Left lung (tissue), 10 donors: ENCODE measurements around the gene FBXO39. TPM values are rescaled to one million over a fixed set of nuclear protein-coding genes. Genes with fewer than 3 reads are reported as not detected.
A peak's percentile ranks its signal among the peaks of the same experiment; 100 is the strongest.
"Not testable (repeated sequence)": the region's sequence is repeated elsewhere in the genome, so short reads cannot be mapped to it uniquely, and the experiment has no call there.

ENCODE experiments used
- ATAC-seq: fragments of 200-7000 bp; cut with Tn5 transposase; one replicate; pipeline ENCODE4 v1.9.1; 2020; ENCODE audit warnings: moderate library complexity
- DNase-seq, 4 donors: peaks; one replicate each; pipeline ENCODE4 v3.0.0-alpha.2; 2013 to 2020
- H3K27ac ChIP-seq, 2 donors: fragments of 200-600 bp; sonication (generic) in 1 of 2; one replicate each; pipeline versions ENCODE4 v1.5.0 to v1.8.0; 2020 to 2021
- H3K27me3 ChIP-seq, 2 donors: fragments of 200-600 bp; sonication (generic) in 1 of 2; one replicate each; pipeline versions ENCODE4 v1.5.0 to v1.8.0; 2020 to 2021
- H3K36me3 ChIP-seq, 2 donors: fragments of 200-600 bp; sonication (generic) in 1 of 2; one replicate each; pipeline versions ENCODE4 v1.5.0 to v1.8.0; 2020 to 2021
- H3K4me1 ChIP-seq, 2 donors: fragments of 200-600 bp; one replicate each; pipeline ENCODE4 v1.8.0; 2021
- H3K4me3 ChIP-seq, 2 donors: fragments of 200-600 bp; sonication (generic) in 1 of 2; one replicate each; pipeline versions ENCODE4 v1.5.0 to v1.8.0; 2020 to 2021; ENCODE audit warnings: mild to moderate bottlenecking in 1 of 2
- H3K9me3 ChIP-seq, 2 donors: fragments of 200-600 bp; sonication (generic) in 1 of 2; one replicate each; pipeline versions ENCODE4 v1.5.0 to v1.8.0; 2020 to 2021
- intact Hi-C, 2 donors: fragments of 100-400 bp; cut with DNase I; formaldehyde crosslinking; loops; one replicate each; pipeline versions ENCODE4 v1.11.2 to v1.14.2; 2022
- polyA plus RNA-seq, 6 donors: library from polyadenylated mRNA; unstranded; fragments of 120-200 nt; gene quantifications; one replicate each; pipeline ENCODE4 v1.2.1, GENCODE V29; 2013; ENCODE audit not compliant: insufficient read length in 6 of 6
- total RNA-seq, 2 donors: library from RNA; stranded (reverse); fragmentation: NEBNext Ultra II Directional; extraction: Animal tissue kit (Norgen Biotek cat#: 25700); gene quantifications; one replicate each; pipeline ENCODE4 v1.2.1, GENCODE V29; 2021
- TF ChIP-seq, protein P1 (sequence below), 2 donors: fragments of 200-600 bp; sonication (generic) in 1 of 2; IDR thresholded peaks; one replicate each; pipeline versions ENCODE4 v1.5.0 to v1.8.0; 2021; ENCODE audit warnings: antibody characterized with exemption in 2 of 2
- donor health status: DM: no; HTN: yes; CAD: no.
- donor health status: DM: no; HTN: no; CAD: no.

Gene FBXO39
- total and polyA plus RNA-seq, 8 donors: 0.17 to 0.70 (median 0.47) TPM; not detected in 1

- no peaks in the 10 kb centered on the region for H3K4me1 ChIP-seq
- H3K27ac ChIP-seq: no peak overlapping the region
- no peaks in the 10 kb centered on the region for H3K9me3 ChIP-seq
- ATAC-seq: no peak
- peaks cover 0 to 15% of the 10 kb centered on the region in 2 donors for H3K27me3 ChIP-seq
- no peaks in the 10 kb centered on the region for H3K36me3 ChIP-seq
- intact Hi-C loops: no loop called here
- no peak for DNase-seq
- no peak overlapping the region for H3K4me3 ChIP-seq
- TF ChIP-seq, protein P1, sequence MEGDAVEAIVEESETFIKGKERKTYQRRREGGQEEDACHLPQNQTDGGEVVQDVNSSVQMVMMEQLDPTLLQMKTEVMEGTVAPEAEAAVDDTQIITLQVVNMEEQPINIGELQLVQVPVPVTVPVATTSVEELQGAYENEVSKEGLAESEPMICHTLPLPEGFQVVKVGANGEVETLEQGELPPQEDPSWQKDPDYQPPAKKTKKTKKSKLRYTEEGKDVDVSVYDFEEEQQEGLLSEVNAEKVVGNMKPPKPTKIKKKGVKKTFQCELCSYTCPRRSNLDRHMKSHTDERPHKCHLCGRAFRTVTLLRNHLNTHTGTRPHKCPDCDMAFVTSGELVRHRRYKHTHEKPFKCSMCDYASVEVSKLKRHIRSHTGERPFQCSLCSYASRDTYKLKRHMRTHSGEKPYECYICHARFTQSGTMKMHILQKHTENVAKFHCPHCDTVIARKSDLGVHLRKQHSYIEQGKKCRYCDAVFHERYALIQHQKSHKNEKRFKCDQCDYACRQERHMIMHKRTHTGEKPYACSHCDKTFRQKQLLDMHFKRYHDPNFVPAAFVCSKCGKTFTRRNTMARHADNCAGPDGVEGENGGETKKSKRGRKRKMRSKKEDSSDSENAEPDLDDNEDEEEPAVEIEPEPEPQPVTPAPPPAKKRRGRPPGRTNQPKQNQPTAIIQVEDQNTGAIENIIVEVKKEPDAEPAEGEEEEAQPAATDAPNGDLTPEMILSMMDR (IDR thresholded peaks at IDR 0.05): no peak
These were observed 36.3 kb downstream of the FBXO39 start for GRCh38 chr17:6812295-6812694.

GRCh38 chr17:6815775-6816174 lies 39.8 kb downstream of the FBXO39 start:
- TF ChIP-seq, protein P1 (IDR thresholded peaks at IDR 0.05): no peak
- H3K4me1 ChIP-seq: no peaks in the 10 kb centered on the region
- H3K36me3 ChIP-seq: no peaks in the 10 kb centered on the region
- intact Hi-C loops: no loop called here
- ATAC-seq (no peak), DNase-seq (no peak)
- no peak overlapping the region for H3K27ac ChIP-seq
- H3K27me3 ChIP-seq: peaks cover 0 to 11% of the 10 kb centered on the region in 2 donors
- H3K9me3 ChIP-seq: no peaks in the 10 kb centered on the region
- H3K4me3 ChIP-seq: no peak overlapping the region

DNA sequence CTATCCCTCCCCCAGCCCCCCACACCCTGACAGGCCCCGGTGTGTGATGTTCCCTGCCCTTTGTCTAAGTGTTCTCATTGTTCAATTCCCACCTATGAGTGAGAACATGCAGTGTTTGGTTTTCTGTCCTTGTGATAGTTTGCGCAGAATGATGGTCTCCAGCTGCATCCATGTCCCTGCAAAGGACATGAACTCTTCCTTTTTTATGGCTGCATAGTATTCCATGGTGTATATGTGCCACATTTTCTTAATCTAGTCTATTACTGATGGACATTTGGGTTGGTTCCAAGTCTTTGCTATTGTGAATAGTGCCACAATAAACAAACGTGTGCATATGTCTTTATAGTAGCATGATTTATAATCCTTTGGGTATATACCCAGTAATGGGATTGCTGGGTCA lies 40.4 kb downstream of the FBXO39 start:
- intact Hi-C loops, H3K4me1 ChIP-seq, H3K36me3 ChIP-seq, H3K27ac ChIP-seq, ATAC-seq, DNase-seq, H3K9me3 ChIP-seq, H3K4me3 ChIP-seq: not testable (repeated sequence)
- peaks cover 0 to 10% of the 10 kb centered on the region in 2 donors for H3K27me3 ChIP-seq

- Histone ChIP-seq H3K27me3 (no peaks in the 10 kb centered on the region), H3K9me3 (no peaks in the 10 kb centered on the region), H3K27ac (no peak overlapping the region), H3K4me3 (no peak overlapping the region), H3K36me3 (no peaks in the 10 kb centered on the region), H3K4me1 (no peaks in the 10 kb centered on the region)
- no peak for DNase-seq
- ATAC-seq: no peak
- intact Hi-C loops: no loop called here
- TF ChIP-seq, protein P1 (IDR thresholded peaks at IDR 0.05): no peak
These were observed 42.9 kb downstream of the FBXO39 start for GRCh38 chr17:6818938-6819337.

DNA sequence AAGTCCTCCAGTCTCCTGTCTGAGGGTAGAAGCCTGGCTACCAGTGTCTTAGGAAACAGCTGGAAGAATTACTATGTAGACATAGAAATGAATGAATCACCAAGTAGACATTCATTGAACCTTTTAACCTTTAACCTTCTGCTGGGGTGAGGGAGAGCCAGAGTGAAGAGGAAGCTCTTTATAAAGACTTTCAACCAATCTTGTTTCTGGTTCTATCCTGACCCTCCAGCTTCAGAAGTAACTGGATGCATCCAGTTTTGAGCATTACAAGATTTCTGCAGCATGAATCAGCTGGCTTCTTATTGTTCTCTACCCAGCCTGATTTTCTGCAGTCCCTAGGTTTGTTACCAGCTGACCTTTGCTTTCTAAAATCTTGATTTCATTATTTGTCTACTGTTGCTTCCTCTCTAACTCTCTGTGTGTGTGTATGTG lies 47.0 kb downstream of the FBXO39 start:
- H3K9me3 ChIP-seq: no peaks in the 10 kb centered on the region
- ATAC-seq (peak; percentile 26), DNase-seq (no peak)
- H3K4me3 ChIP-seq: no peak overlapping the region
- TF ChIP-seq, protein P1 (IDR thresholded peaks at IDR 0.05): no peak
- H3K27me3 ChIP-seq: peaks cover 0 to 8% of the 10 kb centered on the region in 2 donors
- no peaks in the 10 kb centered on the region for H3K4me1 ChIP-seq
- H3K36me3 ChIP-seq: no peaks in the 10 kb centered on the region
- H3K27ac ChIP-seq: no peak overlapping the region
- intact Hi-C loops: no loop called here

DNA sequence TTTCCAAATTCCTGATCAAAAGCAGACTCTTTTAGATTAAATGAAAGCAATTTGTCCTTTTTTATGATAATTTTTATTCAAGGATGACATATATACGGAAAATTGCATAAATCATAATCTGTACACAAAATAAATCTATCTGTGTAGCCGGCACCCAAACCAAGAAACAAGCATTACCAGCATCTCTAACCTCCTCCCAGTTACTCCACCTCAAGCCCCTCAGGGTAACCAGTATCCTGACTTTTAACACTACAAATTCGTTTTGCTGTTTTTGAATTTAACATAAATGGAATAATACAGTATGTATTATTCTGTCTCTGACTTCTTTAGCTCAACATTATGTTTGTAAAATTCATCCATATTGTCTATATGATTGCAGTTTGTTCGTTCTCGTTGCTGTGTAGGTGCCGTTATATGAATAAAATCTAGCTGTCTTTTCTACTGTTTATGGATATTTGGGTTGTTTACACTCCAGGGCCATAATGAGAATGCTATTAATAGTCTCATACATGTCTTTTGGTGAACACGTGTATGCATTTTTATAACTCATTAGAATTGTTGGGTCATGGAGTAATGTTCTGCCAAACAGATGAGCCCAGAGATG lies 54.5 kb downstream of the FBXO39 start:
- ATAC-seq: no peak
- peaks cover 0 to 8% of the 10 kb centered on the region in 2 donors for H3K4me1 ChIP-seq
- no peaks in the 10 kb centered on the region for H3K36me3 ChIP-seq
- peaks cover 42 to 79% of the 10 kb centered on the region in 2 donors for H3K27me3 ChIP-seq
- no peak overlapping the region for H3K27ac ChIP-seq
- TF ChIP-seq, protein P1 (IDR thresholded peaks at IDR 0.05): no peak
- intact Hi-C loops: no loop called here
- DNase-seq: no peak
- no peak overlapping the region for H3K4me3 ChIP-seq
- no peaks in the 10 kb centered on the region for H3K9me3 ChIP-seq
